HG03159 (cell line): Measurements from ENCODE around the gene CNTN6.

Experiments used
- ATAC-seq: cut with Tn5 transposase; IDR thresholded peaks from one replicate; pipeline ENCODE4 v1.9.1; 2021; ENCODE audit warnings: mild to moderate bottlenecking, moderate library complexity; ENCODE audit not compliant: unreplicated experiment

The CNTN6 gene

DNA sequence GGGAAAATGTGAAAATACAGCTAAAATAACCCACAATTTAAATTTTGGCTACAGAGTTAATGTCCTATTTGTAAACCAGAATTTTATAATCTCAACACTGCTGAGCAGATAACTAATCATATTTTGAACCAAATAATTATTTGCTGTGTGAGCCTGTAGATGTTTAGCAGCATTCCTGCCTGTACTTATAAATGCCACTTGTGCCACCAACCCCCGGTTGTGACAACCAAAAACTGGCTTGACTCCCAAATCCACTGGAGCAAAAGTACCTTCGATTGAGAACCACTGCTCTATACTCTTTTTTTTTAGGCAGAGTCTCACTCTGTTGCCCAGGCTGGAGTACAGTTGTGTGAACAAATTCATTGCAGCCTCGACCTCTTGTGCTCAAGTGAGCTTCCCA is 78.5 kb downstream of the CNTN6 start:
- ATAC-seq = no peak

GRCh38 chr3:1172644-1173043 is 79.8 kb downstream of the CNTN6 start:
- no peak for ATAC-seq

GRCh38 chr3:1179146-1179545 is 86.3 kb downstream of the CNTN6 start:
- no peak for ATAC-seq

DNA sequence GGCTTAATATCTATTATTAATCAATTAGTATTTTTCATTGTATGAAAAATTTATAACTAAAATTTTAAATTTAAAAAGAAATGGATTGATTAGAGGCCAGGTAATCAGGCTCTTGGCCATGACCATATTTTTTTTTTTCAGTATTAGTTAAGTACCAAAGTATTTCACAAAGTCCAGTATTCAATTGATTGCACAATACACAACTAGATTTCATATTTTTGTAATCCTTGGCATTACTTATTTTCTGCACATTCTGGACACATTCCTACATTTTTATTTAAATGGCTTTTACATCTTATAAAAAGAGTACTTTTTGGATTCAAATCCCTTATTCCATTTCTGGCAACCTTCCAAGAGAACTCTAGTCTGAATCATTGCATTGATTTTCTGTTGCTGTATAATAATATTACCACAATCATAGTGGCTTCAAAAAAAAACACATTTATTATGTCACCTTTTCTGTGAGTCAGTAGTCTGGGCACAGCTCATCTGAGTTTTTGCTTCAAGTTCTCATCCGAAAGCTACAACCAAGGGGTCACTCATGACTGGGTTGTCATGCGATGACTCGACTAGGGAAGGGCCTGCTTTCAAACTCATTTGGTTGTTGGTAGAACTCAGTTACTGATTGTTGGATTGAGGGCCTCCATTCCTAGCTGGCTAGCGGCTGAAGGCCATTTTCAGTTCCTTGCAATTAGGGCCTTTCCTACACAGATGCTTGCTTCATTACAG is 90.7 kb downstream of the CNTN6 start:
- ATAC-seq = no peak

GRCh38 chr3:1190569-1190968 is 97.7 kb downstream of the CNTN6 start:
- no peak for ATAC-seq

- ATAC-seq = no peak
These were observed 98.2 kb downstream of the CNTN6 start for GRCh38 chr3:1191026-1191425.

DNA sequence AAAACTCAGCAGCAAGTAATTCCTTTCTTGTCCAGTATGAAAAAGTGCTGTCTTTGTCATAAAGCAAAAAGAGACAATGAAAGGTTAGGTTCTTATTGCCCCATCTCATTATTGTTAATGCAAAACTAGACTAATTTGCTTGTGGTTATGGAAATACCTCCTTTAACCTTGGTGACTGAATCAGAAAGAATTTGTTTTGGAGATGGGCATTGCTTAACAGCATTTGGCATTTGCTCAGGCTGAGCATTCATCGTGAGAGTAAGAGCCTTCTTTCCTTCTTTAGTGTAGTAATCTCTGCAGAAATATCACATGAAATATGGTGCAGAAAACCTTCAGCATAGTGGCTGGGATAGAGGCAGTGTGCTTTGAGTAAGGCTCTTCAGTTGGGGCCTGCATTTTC is 103.1 kb downstream of the CNTN6 start:
- ATAC-seq = no peak

- no peak for ATAC-seq
These were observed 104.2 kb downstream of the CNTN6 start for GRCh38 chr3:1197051-1197450.

- ATAC-seq = no peak
These were observed 107.5 kb downstream of the CNTN6 start for GRCh38 chr3:1200371-1200770.

DNA sequence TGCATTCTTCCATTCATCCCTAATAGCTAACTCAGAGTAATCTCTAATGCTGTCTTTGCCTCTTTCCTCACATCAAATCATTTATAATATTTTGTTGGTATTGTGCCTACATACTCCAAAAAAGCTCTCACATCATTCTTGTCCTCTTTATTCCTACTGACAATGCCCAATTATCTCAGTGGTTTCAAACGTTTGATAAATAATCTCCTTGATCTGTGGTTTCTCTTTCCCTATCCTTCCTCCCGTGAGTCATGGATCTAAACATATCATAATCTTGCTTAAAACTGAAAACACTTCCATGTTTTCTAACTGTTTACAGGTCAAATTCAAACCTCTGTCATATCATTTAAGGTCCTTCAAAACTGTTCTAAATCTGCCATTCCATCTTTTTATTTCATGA is 115.1 kb downstream of the CNTN6 start:
- ATAC-seq = no peak

GRCh38 chr3:1214933-1215332 is 122.1 kb downstream of the CNTN6 start:
- ATAC-seq = no peak

GRCh38 chr3:1216856-1217255 is 124.0 kb downstream of the CNTN6 start:
- ATAC-seq = no peak

DNA sequence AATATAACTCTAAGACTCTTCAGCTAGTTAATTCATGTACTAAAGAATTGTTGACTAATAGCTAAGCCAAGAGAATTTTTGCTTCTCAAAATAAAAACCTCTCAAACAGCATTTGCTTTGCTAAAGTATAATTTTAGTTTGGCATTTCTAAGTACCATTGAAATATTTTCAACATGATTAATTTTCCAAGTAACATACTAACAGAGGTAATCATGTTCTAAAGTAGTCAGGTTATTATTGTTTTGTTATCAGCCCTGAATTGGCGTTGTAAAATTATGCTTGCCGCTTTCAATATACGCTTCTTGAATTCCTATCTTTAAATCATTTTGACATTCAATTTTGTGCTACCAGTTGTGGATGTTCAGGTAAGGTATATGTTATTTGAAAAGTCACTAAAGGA is 134.3 kb downstream of the CNTN6 start:
- no peak for ATAC-seq

DNA sequence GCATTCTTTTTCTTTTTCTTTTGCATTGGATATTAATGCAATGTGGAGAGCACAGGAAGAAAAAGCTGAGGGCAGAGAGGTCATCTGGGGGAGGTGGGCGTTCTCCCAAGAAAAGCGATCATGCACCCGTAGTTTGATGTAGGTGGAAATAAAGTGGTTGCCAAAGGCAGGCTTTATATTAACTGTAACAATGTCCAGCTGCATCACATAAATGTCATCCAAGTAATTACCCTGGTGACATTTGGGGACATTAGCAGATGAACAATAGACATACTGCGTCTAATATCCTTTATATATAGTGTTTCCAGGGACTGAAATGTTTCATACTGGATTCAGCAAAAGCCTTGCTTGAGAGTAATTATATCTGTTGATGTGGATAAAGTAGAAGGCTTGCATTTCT is 135.5 kb downstream of the CNTN6 start:
- no peak for ATAC-seq

- ATAC-seq = no peak
These were observed 138.1 kb downstream of the CNTN6 start for GRCh38 chr3:1230920-1231319.

GRCh38 chr3:1232276-1232675 is 139.5 kb downstream of the CNTN6 start:
- ATAC-seq = no peak

DNA sequence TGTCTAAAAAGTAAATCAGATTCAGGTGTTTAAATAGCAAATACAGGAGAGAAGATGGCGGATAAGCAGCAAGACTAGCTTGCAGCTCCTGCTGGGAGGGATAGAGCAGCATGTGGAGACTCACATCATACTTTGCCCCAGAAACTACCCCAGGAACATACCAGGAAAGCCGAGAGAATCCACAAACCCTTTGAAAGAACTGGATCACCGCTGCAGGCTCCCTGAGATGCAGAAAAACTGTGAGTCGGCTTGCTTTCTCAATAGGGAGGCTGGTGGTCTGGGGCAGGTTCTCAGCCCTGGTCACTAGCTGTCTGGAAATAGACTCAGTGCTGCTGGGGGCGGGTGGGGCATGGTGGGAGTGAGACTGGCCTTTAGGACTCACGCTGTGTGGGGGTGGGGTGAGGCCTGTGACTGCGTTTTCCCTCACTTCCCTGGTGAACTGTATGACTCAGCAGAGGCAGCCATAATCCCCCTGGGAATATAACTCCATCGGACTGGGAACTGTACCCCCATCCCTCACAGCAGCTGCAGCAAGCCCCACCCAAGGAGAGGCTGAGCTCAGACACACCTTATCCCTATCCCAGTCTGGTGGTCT is 142.8 kb downstream of the CNTN6 start:
- no peak for ATAC-seq

DNA sequence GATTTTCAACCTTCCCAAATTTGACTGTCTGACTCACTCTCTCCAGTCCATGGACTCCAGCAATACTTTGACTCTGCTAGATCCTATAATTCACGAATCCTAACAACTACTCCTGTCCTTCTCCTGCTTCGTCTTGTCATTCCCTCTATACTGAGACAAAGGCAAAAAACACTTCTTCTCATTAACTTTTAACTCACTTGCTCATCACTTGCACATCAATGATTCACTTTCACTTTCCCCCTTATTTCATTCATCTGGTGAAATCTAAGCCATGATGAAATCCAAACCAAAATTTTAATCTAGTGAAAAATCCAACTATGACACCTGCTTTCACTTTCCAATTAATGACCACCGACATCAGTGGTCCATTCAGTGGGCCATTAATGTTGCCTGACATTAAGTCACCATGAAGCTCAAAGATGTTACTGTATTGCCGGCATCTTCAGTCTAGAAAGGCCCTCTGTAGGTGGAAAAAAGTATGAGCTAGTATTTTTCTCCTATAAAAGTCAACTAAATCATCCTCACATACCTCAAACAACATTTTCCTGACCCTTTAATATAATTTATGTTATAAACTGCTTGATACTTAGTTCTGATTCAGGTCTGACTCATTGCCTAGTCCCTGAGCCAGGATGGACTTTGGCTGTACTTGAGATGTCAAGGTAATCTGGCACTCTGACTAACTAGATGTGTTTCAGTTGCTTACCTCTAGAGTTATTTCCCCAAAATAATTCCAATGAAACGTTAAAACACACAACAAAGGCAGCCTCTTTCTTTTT is 158.6 kb downstream of the CNTN6 start:
- ATAC-seq = no peak

DNA sequence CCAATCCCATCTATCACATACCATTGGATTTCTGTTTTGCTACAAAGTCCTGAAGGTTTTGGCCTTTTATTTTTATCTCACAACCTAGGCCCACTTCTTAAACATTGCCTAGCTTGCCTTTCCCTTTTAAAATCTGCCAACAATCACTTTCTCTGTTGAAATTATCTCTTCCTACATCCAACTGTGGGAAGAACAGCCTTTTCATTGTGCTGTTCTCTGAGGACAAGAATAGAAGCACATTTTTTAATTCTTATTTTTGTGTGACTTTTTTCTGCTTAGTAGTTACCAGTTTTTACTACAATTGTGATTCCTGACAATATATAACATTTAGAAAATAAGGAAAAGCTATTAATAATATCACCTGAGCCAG is 159.2 kb downstream of the CNTN6 start:
- ATAC-seq = no peak

- no peak for ATAC-seq
These were observed 169.4 kb downstream of the CNTN6 start for GRCh38 chr3:1262246-1262645.

DNA sequence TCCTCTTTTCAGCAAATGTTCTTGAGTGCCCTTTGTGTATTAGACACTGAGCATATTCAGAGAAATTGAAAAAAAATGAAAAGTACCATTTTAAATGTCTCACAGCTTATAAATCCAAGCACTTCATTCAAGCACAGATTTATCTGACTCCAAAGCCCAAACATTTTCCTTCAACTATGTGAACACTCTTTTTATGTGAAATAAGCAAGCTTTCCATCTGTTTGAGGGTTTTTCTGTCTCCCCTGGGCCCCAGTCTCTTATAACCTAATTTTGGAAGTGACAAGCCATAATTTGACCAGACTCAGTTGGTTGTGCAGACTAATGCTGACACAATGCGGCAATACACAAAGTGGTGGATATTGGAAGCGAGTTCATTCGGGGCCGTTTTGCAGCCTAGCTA is 170.3 kb downstream of the CNTN6 start:
- no peak for ATAC-seq

DNA sequence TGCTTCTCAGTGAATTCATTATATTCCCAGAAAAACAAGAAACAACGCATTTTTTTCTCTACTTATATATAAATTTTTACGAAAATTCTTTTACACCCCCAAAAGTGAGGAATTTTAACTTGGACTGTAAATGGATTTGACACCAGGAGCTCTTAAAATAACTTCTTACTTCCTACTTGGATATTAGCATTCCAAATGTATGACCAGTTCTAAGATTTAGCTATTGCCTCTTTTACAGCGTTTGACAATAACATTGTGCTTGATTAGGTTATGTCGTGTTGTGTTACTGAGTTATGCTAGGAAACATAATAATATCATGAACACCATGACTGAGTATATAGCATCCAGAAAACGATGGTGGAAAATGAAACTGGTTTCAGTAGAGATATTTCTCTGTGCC is 177.0 kb downstream of the CNTN6 start:
- ATAC-seq = no peak
